GM18907 (cell line): ENCODE measurements around the gene LRP1.

Source experiments
- ATAC-seq: cut with Tn5 transposase; IDR thresholded peaks from one replicate; pipeline ENCODE4 v1.9.1; 2021; ENCODE audit warnings: mild to moderate bottlenecking, moderate library complexity; ENCODE audit not compliant: unreplicated experiment

LRP1 gene

DNA sequence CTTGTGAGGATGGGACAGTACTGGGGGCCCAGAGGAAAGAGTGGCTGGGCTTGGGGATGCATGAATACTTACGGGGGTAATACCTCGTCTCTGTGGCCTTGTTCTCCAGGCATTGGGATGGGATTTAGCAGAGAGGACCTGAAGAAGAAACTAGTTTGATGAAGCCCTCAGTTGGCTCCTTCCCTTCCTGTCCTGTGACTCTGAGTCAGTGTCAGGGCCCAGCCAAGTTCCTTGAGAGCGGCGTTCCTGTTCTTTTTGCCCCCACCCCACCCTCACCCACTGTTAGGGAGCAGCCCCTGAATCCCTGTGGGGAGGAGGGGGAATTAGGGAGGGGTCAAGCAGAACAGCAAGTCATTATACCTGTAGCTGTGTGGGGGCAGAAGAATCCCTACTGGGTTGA lies 24.4 kb downstream of the LRP1 start:
- ATAC-seq = no peak

DNA sequence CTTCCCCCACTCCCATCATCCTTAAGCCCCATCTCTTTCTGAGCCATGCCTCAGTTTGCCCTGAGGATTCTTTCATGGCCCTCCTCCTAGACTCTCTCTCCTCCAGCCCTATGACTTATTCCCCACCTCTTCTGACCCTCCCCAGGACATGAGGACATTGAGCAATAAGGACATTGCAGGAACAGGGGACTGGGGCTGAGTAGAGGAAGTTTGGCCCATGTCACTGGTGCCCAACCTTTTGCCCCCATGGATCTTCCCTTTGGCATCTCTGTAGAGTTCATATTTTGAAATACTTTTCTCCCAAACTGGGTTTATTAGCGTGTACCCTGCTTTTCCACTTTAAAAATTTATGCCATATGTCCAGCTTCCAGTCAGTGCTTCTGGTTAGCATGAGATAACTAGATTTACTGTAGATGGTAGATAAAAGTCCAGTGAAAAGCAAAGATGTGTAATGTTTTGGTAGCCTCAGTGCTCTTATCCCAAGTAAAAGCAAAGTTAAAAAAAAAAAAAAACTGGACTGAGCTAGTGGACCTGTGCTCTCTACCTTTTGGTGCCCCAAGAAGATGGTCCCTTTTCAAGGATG lies 25.2 kb downstream of the LRP1 start:
- ATAC-seq = no peak

DNA sequence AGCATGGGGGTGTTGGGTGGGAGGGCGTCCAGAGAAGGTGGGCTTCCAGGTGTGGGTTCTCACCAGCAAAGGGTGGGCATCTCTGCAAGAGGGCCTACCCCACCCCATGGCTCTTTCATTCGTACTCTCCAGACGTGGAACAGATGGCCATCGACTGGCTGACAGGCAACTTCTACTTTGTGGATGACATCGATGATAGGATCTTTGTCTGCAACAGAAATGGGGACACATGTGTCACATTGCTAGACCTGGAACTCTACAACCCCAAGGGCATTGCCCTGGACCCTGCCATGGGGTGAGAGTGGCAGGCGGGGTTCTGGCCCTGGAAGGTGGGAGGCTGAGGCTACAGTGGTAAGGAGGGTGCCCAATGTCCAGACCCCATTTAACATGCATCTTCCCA lies 25.8 kb downstream of the LRP1 start:
- ATAC-seq = no peak

DNA sequence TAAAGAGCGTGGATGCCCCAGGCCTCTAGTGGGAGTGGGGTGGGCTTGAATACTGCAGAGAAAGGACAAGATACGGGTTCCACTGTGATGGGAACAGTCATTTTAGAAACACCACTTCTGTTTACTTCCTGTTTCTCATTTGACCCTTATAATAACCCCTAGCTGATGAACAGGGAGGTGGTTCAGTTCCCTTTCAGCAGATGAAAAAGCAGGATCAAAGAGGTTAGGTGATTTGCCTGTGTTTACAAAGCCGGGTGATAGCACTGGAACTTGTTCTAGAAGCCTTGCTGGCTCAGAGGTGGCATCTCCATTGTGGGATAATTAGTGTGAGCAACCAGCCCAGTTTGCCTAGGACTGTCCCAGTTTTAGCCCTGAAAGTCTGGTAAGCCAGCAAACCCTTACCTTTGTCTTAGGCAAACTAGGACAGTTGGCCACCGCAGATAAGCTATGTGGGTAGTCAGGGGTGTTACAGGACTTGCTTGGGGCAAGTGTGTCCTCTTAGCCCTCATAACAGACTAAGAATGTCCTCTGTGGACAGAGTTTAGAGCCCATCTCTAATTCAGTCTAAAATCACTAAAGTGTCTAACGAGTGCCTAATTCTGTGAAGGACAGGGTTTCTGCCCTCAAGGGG lies 26.6 kb downstream of the LRP1 start:
- ATAC-seq = no peak

DNA sequence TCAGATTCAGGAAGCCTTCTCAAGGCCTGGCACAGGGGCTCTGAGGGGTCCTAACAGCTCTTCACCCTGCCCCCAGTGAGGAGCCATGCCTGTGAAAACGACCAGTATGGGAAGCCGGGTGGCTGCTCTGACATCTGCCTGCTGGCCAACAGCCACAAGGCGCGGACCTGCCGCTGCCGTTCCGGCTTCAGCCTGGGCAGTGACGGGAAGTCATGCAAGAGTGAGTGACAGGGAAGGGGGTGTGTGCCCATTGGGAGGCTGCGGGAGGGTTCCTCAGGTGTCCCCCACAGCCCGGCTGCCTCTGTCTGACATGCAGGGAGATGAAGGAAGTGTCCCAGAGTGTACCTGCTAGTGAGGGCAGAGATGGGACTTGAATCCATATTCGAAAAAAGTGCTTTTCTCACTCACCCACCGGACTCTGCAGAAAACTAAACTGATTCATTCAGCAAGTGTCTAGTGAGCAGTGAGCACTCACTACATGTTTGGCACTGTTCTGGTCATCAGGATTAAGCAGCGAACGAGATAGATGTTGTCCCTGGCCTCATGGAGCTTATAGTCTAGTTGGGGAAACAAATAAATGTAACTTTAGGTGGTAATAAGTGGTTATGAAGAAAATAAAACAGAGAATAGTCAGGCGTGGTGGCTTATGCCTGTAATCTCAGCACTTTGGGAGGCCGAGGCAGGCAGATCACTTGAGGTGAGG lies 28.6 kb downstream of the LRP1 start:
- no peak for ATAC-seq

DNA sequence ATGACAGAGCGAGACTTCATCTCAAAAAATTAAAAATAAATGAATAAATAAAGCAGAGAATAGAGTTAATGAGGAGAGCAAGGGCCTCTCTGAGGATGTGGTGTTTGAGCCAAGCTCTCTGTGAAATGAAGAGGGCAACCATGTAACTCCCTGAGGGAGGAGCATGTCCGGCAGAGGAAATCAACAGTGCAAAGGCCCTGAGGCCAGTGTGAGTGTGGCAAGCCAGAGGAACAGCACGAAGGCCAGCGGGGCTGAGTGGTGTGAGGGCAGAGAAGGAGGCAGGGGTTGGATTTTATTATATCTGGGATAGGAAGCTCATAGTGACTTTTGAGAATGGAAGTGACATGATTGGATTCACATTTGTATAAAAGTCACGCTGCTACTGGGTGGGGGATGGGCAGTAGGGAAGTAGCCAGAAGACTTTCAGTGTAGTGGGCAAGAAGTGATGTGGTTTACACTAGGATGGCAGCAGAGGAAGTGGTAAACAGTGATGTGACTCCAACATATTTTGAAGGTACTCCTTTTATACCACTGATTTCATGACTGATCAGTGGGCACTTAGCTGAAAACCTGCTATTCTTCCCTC lies 29.4 kb downstream of the LRP1 start:
- no peak for ATAC-seq

DNA sequence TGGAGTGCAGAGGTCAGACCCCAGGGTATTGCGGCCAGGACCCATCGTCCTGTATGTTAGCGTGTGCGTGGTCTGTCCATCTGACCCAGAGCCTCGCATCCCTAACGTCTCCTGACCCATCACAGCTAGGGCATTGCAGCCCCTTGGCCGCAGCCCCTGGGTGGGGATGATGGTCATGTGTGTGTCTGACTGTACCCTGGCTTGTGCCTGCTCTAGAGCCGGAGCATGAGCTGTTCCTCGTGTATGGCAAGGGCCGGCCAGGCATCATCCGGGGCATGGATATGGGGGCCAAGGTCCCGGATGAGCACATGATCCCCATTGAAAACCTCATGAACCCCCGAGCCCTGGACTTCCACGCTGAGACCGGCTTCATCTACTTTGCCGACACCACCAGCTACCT lies 29.9 kb downstream of the LRP1 start:
- ATAC-seq = no peak

DNA sequence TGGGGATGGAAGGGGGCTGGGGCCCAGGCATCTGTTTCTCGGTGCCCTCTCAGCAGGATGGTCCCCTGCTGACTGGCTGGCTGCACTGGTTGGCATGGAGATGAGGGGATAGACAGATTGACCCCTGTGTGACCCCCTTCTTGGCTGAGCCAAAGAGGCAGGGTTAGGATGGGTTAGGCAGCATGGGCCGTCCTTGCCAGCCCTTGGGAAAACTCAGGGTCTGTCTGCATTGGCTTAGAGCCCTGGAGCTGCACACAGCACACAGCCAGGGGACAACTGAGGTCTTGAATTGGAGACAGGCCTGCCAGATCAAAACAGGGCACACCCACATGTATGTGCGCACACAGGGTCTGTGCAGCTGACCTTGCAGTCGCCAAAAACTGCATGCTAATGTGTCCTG lies 30.4 kb downstream of the LRP1 start:
- ATAC-seq = no peak

DNA sequence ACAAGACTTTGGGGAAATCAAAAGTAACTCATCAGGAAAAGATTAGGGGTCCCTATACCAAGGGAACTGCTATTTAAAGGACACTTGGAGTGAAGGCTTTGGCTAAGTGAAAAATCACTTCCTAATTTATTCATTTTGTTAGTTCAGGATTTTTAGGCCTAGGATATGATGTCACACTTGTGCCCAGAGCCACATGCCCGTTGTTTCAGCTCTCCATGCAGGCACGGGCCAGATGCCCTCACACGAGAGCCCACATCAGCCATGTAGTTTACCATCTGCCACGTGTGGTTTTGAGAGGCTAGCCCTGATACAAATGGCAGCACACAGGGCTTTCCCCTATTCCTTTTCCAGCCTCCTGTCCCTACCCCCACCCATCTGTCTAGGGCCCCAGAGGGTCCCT lies 31.0 kb downstream of the LRP1 start:
- ATAC-seq = no peak

DNA sequence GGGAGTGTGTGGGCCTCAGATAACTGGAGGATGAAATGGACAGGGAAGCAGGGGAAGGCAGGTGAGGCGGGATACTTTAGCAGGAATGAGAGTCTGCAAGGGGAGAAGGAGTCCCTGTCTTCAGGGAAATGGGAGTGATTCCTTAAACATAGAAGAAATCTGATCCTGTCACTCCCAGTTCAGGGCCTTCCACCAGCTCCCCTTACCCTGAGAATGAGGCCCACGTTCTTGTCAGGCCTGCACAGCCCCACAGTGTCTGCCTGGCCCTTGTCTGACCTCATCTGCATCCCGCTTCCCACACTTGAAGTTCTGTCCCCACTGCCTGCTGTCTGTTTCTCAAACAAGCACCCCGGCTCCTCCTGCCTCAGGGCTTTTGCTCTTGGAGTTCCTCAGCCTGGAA lies 31.8 kb downstream of the LRP1 start:
- ATAC-seq = no peak

DNA sequence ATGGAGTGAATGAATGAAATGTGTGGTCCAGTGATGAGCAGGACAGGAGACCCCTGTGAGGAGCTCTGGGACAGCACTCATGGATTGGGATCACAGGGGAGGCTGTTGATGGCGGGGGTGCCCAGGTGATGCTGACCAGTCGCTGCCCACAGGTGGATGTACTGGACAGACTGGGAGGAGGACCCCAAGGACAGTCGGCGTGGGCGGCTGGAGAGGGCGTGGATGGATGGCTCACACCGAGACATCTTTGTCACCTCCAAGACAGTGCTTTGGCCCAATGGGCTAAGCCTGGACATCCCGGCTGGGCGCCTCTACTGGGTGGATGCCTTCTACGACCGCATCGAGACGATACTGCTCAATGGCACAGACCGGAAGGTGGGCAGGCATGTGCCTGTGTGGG lies 32.5 kb downstream of the LRP1 start:
- no peak for ATAC-seq

DNA sequence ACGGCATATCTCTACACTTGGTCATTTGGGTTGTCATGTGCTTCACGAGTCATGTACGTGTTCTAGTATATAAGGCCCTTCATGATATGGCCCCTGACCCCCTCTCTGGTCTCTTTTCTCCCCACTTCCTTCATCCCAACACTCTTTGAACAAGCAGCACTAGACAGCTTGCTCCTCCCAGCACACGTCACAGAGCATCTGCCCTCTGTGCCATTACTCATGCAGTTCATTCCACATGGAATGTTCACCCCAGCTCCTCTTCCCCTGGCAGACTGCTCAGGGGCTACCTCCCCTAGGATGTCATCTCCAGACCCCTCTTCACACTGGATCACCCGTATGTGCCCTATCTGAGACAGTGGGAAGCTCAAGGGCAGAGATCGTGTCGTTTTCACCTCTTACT lies 33.2 kb downstream of the LRP1 start:
- ATAC-seq = no peak

DNA sequence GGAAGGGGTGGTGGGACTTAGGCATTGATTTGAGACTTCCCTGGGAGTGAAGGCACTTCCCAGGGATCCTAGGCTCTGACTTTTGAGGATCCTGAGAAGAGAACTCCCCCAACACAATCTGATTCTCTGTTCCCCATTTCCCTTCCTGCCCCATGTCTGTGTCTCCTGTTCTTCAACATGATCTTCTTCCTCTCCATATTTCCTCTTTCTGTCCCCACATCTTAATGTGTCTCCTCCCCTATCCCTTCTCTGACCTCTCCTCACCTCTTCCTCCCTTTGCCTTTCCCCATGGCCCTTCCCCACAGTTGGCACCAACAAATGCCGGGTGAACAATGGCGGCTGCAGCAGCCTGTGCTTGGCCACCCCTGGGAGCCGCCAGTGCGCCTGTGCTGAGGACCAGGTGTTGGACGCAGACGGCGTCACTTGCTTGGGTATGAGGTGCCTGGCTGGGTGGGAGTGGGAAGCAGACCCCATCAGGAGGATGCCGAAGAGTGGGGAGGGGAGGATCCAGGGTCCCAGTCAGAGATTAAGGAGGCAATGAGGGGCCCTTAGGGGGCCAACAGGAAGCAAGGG lies 34.4 kb downstream of the LRP1 start:
- no peak for ATAC-seq

DNA sequence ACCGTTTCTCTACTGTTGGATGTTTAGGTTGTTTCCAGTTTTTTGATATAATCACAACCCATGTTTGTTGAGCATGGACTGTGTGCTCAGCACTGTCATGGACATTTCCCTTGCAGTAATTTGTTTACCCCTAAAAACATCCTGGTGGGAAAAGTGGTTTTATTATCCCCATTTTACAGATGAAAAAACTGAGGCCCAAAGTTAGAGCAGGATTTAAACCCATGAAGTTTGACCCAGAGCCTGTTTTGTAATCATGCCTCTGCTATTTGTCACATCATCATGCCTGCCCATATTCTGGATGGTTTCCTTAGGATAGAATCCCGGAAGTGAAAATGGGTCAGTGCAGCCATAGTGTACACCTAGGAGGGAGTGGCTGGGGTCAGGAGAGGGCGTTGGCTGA lies 36.2 kb downstream of the LRP1 start:
- no peak for ATAC-seq

DNA sequence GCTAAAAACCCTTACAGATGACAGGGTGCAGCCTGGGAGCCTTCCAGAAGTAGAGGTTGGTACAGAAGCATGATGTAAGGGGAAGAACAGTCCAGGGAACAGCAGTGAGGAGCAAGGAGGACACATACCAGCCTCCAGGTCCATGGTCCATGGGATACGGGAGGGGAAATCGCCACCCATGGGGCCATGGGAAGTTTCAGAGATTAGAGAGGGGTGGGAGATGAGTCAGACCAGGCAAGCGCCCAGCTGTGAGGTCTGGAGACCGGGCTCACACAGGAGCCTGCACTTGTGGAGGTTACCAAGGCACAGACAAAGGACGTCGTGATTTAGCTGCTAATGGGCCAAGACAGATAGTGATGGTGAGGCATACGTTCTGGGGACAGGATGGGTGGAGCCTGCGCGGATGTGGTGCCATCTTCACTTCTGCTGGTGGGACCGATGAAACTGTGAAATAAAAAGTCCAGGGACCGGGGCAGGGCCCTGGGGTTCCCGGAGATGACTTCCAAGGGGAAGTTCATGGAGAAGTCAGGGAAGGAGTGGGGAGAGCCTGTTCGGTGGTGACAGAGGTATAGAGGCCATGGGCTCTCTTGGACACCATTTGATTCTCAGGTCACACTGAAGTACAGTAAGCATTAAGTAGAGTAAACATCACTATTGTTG lies 36.8 kb downstream of the LRP1 start:
- ATAC-seq = no peak

DNA sequence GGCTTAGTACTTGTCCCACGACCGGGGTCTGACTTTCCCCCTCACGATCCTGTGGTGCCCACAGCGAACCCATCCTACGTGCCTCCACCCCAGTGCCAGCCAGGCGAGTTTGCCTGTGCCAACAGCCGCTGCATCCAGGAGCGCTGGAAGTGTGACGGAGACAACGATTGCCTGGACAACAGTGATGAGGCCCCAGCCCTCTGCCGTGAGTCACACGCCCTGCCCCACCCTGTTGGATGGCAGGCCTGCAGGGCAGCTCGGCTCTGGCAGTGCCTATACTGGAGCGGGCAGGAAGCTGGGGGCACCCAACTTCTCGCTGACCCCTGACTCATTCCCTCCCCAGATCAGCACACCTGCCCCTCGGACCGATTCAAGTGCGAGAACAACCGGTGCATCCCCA lies 37.5 kb downstream of the LRP1 start:
- ATAC-seq = no peak

DNA sequence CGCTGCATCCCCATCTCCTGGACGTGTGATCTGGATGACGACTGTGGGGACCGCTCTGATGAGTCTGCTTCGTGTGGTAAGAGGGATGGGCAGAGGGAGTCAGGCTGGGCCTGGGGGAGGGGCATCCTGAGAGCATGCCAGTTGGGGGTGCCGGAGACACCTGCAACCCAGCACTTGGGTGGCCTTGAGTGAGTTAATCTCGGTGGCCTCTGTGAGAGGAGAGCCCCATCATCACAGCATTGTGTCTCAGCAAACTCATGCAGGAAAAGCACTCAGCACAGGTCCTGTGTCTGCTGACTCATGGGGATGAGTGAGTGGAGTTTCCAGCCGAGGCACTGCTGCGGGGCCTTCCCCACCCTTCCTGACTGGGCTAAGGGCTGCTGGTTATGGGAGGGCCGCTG lies 38.7 kb downstream of the LRP1 start:
- no peak for ATAC-seq

DNA sequence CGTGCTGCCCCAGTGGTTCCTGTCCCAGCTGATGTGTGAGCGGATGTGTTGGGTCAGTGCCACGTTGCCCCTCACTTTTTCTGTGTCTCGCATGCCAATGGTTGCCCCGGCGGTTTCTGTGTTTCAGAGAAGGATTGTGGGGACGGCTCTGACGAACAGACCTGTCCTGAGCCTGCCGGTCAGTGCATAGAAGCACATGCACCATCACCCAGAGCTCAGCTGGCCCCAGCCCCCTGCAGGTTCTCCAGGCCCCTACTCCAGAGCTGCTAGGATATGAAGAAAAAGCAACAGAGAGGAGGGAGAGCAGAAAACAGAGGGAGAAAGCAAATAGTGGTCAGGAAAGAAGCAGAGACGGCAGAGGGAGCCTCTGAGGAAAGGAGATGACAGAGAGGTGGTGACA lies 39.8 kb downstream of the LRP1 start:
- ATAC-seq = no peak

DNA sequence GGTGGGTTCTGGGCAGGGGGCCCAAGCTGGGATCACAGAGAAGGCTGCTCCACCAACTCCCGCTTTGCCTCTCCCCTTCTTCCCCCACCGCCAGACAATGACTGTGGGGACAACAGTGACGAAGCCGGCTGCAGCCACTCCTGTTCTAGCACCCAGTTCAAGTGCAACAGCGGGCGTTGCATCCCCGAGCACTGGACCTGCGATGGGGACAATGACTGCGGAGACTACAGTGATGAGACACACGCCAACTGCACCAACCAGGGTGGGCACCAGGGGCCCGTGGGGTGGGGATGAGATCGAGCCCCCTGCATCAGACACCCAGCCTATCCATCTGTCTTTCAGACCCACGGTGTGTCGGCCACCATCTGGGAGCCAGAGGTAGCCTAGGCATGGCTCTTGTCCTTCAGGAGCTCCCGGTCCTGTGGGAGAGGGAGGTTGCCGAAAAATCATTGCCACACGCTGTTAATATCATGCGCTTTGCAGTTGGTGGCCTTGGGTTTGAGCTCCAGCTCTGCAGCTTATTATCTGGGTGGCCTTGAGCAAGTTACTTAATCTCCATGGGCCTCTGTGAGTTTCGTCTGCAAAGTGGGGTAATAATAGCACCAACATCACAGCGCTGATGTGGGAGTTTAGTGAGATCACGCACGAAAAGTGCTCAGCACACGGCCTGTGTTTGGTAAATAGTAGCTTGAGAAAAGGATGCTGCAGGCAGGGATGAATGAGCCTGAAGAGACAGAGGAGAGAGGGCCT lies 40.9 kb downstream of the LRP1 start:
- no peak for ATAC-seq

DNA sequence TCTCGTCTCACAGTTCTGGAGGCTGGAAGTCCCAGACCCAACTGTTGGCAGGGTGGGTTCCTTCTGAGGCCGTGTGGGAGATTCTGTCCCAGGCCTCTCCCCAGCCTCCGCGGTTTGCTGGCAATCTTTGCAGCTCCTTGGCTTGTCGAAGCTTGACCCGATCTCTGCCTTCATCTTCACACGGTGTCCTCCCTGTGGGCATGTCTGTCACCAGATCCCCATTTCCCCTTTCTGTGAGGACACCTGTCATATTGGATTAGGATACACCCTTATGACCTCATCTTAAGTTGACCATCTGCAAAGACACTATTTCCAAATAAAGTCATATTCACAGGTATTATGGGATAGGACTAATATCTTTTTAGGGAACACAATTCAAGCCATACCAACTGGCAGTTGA lies 41.7 kb downstream of the LRP1 start:
- no peak for ATAC-seq

DNA sequence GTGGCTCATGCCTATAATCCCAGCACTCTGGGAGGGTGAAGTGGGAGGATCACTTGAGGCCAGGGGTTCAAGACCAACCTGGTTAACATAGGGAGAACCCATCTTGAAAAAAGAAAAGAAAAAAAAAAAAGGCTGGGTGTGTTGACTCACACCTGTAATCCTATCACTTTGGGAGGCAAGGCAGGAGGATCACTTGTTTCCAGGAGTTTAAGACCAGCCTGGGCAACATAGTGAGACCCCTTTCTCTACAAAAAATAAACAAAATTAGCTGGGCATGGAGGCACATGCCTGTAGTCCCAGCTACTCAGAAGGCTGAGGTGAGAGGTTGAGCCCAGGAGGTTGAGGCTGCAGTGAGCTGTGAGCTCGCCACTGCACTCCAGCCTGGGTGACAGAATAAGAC lies 42.1 kb downstream of the LRP1 start:
- ATAC-seq = no peak
